ENCODE results near the gene ISYNA1. TPM values are rescaled to one million over a fixed set of nuclear protein-coding genes. Genes with fewer than 3 reads are reported as not detected.

The ISYNA1 gene
- total and polyA plus RNA-seq, 2 of the 13 experiments (the other 11 are each of a cell fraction or from before 2014, with no cell fraction given): 29.6 to 48.5 TPM

- no peak for TF ChIP-seq ZNF318 (CRISPR knock-in tag; IDR thresholded peaks at IDR 0.05)
- TF ChIP-seq CC2D1A (CRISPR knock-in tag; IDR thresholded peaks at IDR 0.05): no peak
- TF ChIP-seq RCOR2 (CRISPR knock-in tag; IDR thresholded peaks at IDR 0.05): peak; percentile 91
- TF ChIP-seq TEAD3 (CRISPR knock-in tag; optimal IDR thresholded peaks at IDR 0.05; ENCODE audit: borderline replicate concordance): no peak
- TF ChIP-seq GMEB2 (CRISPR knock-in tag; IDR thresholded peaks at IDR 0.05; ENCODE audit: low read depth): no peak
- TF ChIP-seq U2AF1 (optimal IDR thresholded peaks at IDR 0.05; ENCODE audit: low read depth, low read length): no peak
- no peak for TF ChIP-seq DBP (CRISPR knock-in tag; IDR thresholded peaks at IDR 0.05; ENCODE audit: not compliant biosample characterization)
- TF ChIP-seq FOXM1 (CRISPR knock-in tag; IDR thresholded peaks at IDR 0.05): no peak
- no peak for TF ChIP-seq ETS1 (CRISPR knock-in tag; IDR thresholded peaks at IDR 0.05)
- no peak for TF ChIP-seq ESRRA (CRISPR knock-in tag; IDR thresholded peaks at IDR 0.05; ENCODE audit: low read depth)
- TF ChIP-seq ZNF282 (IDR thresholded peaks at IDR 0.05; ENCODE audit: partially characterized antibody): no peak
- no peak for TF ChIP-seq ZNF678 (CRISPR knock-in tag; IDR thresholded peaks at IDR 0.05)
- TF ChIP-seq GPN1 (CRISPR knock-in tag; IDR thresholded peaks at IDR 0.05; ENCODE audit: borderline replicate concordance): no peak
- peak; percentile 81 for TF ChIP-seq ELF3 (CRISPR knock-in tag; IDR thresholded peaks at IDR 0.05)
- no peak for TF ChIP-seq DMTF1 (CRISPR knock-in tag; IDR thresholded peaks at IDR 0.05)
Measured at GRCh38 chr19:18401580-18402112, 36.3 kb downstream of the ISYNA1 start (continued).
